SU-DHL-6 (cell line): ENCODE measurements around the gene SLC37A3.

Experiments
- H2AFZ ChIP-seq: fragments of 200-600 bp; sonication (generic); 2 replicates; pipeline ENCODE4 v1.6.1; 2014; ENCODE audit warnings: low read depth, mild to moderate bottlenecking, moderate library complexity, mixed read lengths, antibody characterized with exemption, low read length; ENCODE audit not compliant: severe bottlenecking
- H3F3A ChIP-seq: fragments of 200-600 bp; shearing (Covaris generic); 2 replicates; pipeline ENCODE4 v1.6.0; 2016; ENCODE audit warnings: antibody characterized with exemption, mild to moderate bottlenecking; ENCODE audit not compliant: insufficient read depth
- H3K27ac ChIP-seq: fragments of 200-600 bp; sonication (generic); 2 replicates; pipeline ENCODE4 v1.5.1; 2016; ENCODE audit warnings: low read depth, mild to moderate bottlenecking, low read length, moderate library complexity, mixed read lengths
- H3K27me3 ChIP-seq: fragments of 200-600 bp; sonication (generic), shearing (Covaris generic); 2 replicates; pipeline ENCODE4 v1.6.0; 2014; ENCODE audit warnings: mild to moderate bottlenecking, low read length
- H3K36me3 ChIP-seq: fragments of 200-600 bp; sonication (generic); 2 replicates; pipeline ENCODE4 v1.6.1; 2014; ENCODE audit warnings: mild to moderate bottlenecking, low read length, mixed read lengths
- H3K4me2 ChIP-seq: fragments of 300-600, 200-600 bp; shearing (Covaris generic), sonication (generic); 2 replicates; pipeline ENCODE4 v1.6.0; 2014; ENCODE audit warnings: low read length, low read depth, mild to moderate bottlenecking; ENCODE audit not compliant: poor library complexity, severe bottlenecking
- H3K4me3 ChIP-seq: fragments of 200-600 bp; sonication (generic); 2 replicates; pipeline ENCODE4 v1.5.1; 2014; ENCODE audit warnings: antibody characterized with exemption, low read length, mild to moderate bottlenecking, mixed read lengths; ENCODE audit not compliant: insufficient read depth, poor library complexity, severe bottlenecking
- H3K79me2 ChIP-seq: fragments of 200-600 bp; sonication (generic); 2 replicates; pipeline ENCODE4 v1.6.1; 2014; ENCODE audit warnings: mild to moderate bottlenecking, low read length, moderate library complexity; ENCODE audit not compliant: insufficient read depth
- H3K9ac ChIP-seq: fragments of 200-600 bp; sonication (generic); 2 replicates; pipeline ENCODE4 v1.7.0; 2014; ENCODE audit warnings: mild to moderate bottlenecking, low read length
- H3K9me2 ChIP-seq: fragments of 200-600 bp; sonication (generic); replicated peaks from 2 replicates; pipeline ENCODE4 v1.6.1; 2014; ENCODE audit warnings: low read length; ENCODE audit not compliant: insufficient read depth
- H3K9me3 ChIP-seq: fragments of 200-600 bp; sonication (generic); 2 replicates; pipeline ENCODE4 v1.6.1; 2014; ENCODE audit warnings: low read length, mixed read lengths; ENCODE audit not compliant: insufficient read depth
- H4K20me1 ChIP-seq: fragments of 200-600 bp; sonication (generic); 2 replicates; pipeline ENCODE4 v1.6.1; 2014; ENCODE audit warnings: low read depth, mild to moderate bottlenecking, antibody characterized with exemption, low read length, moderate library complexity, mixed read lengths
- CTCF ChIP-seq: fragments of 200-600 bp; sonication (generic); IDR thresholded peaks from one replicate; pipeline ENCODE4 v1.5.1; 2017; ENCODE audit warnings: antibody characterized with exemption, mild to moderate bottlenecking, low read length, moderate library complexity; ENCODE audit not compliant: insufficient read depth, poor library complexity, severe bottlenecking
- EZH2phosphoT487 ChIP-seq: fragments of 200-600 bp; sonication (generic), shearing (Covaris generic); conservative IDR thresholded peaks from 2 replicates; pipeline ENCODE4 v1.6.1; 2018; ENCODE audit warnings: mild to moderate bottlenecking, antibody characterized with exemption, low read length, moderate library complexity, mixed read lengths

Gene SLC37A3

GRCh38 chr7:140375323-140375722 lies 23.0 kb downstream of the SLC37A3 start:
- H3K4me3 ChIP-seq: no peak overlapping the region
- H3K27me3 ChIP-seq: no peaks in the 10 kb centered on the region
- no peak overlapping the region for H2AFZ ChIP-seq
- TF ChIP-seq EZH2phosphoT487: no peak
- no peak for TF ChIP-seq CTCF
- H3K36me3 ChIP-seq: no peaks in the 10 kb centered on the region
- H3K27ac ChIP-seq: no peak overlapping the region
- H3K9me3 ChIP-seq: no peaks in the 10 kb centered on the region
- no peaks in the 10 kb centered on the region for H4K20me1 ChIP-seq
- no peaks in the 10 kb centered on the region for H3K79me2 ChIP-seq
- H3K9me2 ChIP-seq: no peaks in the 10 kb centered on the region
- no peak overlapping the region for H3K9ac ChIP-seq
- H3K4me2 ChIP-seq: no peak overlapping the region
- H3F3A ChIP-seq: no peaks in the 10 kb centered on the region

GRCh38 chr7:140369294-140369693 lies 29.0 kb downstream of the SLC37A3 start:
- Histone ChIP-seq H3K36me3 (no peaks in the 10 kb centered on the region), H3K27ac (no peak overlapping the region), H3K27me3 (no peaks in the 10 kb centered on the region), H3K9me2 (no peaks in the 10 kb centered on the region), H3K79me2 (no peaks in the 10 kb centered on the region), H3K4me2 (no peak overlapping the region), H3K9ac (no peak overlapping the region), H3K9me3 (no peaks in the 10 kb centered on the region), H2AFZ (no peak overlapping the region), H4K20me1 (no peaks in the 10 kb centered on the region), H3K4me3 (no peak overlapping the region), H3F3A (no peaks in the 10 kb centered on the region)
- TF ChIP-seq CTCF: no peak
- no peak for TF ChIP-seq EZH2phosphoT487

- Histone ChIP-seq H3K27ac (no peak overlapping the region), H3K9me3 (no peaks in the 10 kb centered on the region), H3K79me2 (no peaks in the 10 kb centered on the region), H3K4me2 (no peak overlapping the region), H3K36me3 (no peaks in the 10 kb centered on the region), H3K27me3 (no peaks in the 10 kb centered on the region), H3F3A (no peaks in the 10 kb centered on the region), H2AFZ (no peak overlapping the region), H3K4me3 (no peak overlapping the region), H3K9ac (no peak overlapping the region), H4K20me1 (no peaks in the 10 kb centered on the region), H3K9me2 (no peaks in the 10 kb centered on the region)
- TF ChIP-seq CTCF (no peak), EZH2phosphoT487 (no peak)
Observed at GRCh38 chr7:140367528-140367927, 30.8 kb downstream of the SLC37A3 start.

- no peak overlapping the region for H3K4me3 ChIP-seq
- H3K27ac ChIP-seq: no peak overlapping the region
- H3K79me2 ChIP-seq: no peaks in the 10 kb centered on the region
- no peak overlapping the region for H3K9ac ChIP-seq
- no peaks in the 10 kb centered on the region for H3K9me3 ChIP-seq
- no peak overlapping the region for H2AFZ ChIP-seq
- H3K4me2 ChIP-seq: no peak overlapping the region
- H3K27me3 ChIP-seq: no peaks in the 10 kb centered on the region
- H3F3A ChIP-seq: no peaks in the 10 kb centered on the region
- H4K20me1 ChIP-seq: no peaks in the 10 kb centered on the region
- TF ChIP-seq EZH2phosphoT487: no peak
- TF ChIP-seq CTCF: no peak
- no peaks in the 10 kb centered on the region for H3K36me3 ChIP-seq
- H3K9me2 ChIP-seq: no peaks in the 10 kb centered on the region
Observed at GRCh38 chr7:140364819-140365218, 33.5 kb downstream of the SLC37A3 start.
